ENCODE data around the gene KRT39.

GRCh38 chr17:40938981-40939380, 27.8 kb downstream of the KRT39 start:
- TF ChIP-seq CTCF (IDR thresholded peaks at IDR 0.05; ENCODE audit: control extremely low read depth in 1 of 3, insufficient read depth in 1 of 3, low read depth in 1 of 3, low read length in 3 of 3) (no peak), CBX5 (IDR thresholded peaks at IDR 0.05; ENCODE audit: low read depth, low read length) (no peak), POLR2AphosphoS5 (IDR thresholded peaks at IDR 0.05; ENCODE audit: low read depth, low read length) (no peak), USF2 (IDR thresholded peaks at IDR 0.05; ENCODE audit: low read length) (no peak), SP2 (IDR thresholded peaks at IDR 0.05; ENCODE audit: low read length) (no peak), RAD21 (IDR thresholded peaks at IDR 0.05 in 1 of 2, conservative IDR thresholded peaks at IDR 0.05 in 1 of 2; ENCODE audit: low read depth in 2 of 2, low read length in 2 of 2) (no peak), CEBPB (IDR thresholded peaks at IDR 0.05; ENCODE audit: low read depth, low read length) (no peak), POLR2A (IDR thresholded peaks at IDR 0.05; ENCODE audit: control extremely low read depth in 1 of 2, low read depth in 2 of 2, low read length in 2 of 2) (no peak)
- TF ChIP-seq, protein P1, sequence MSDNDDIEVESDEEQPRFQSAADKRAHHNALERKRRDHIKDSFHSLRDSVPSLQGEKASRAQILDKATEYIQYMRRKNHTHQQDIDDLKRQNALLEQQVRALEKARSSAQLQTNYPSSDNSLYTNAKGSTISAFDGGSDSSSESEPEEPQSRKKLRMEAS (IDR thresholded peaks at IDR 0.05) = no peak
